ENCODE measurements around the gene CEBPZOS.

- TF ChIP-seq CTCF (IDR thresholded peaks at IDR 0.05) (no peak), EP300 (IDR thresholded peaks at IDR 0.05) (no peak), POLR2A (IDR thresholded peaks at IDR 0.05) (no peak)
Measured at GRCh38 chr2:37190290-37190689, 6.0 kb upstream of the CEBPZOS start.
